ENCODE results near the gene BMP7.

The BMP7 gene

GRCh38 chr20:57128044-57128757 is 138.2 kb downstream of the BMP7 start:
- no CpG with 5 or more reads among the region's 15 CpGs for WGBS (ENCODE audit: insufficient coverage, insufficient read length)
- DNase-seq (ENCODE audit: low read depth, low spot score): no peak

DNA sequence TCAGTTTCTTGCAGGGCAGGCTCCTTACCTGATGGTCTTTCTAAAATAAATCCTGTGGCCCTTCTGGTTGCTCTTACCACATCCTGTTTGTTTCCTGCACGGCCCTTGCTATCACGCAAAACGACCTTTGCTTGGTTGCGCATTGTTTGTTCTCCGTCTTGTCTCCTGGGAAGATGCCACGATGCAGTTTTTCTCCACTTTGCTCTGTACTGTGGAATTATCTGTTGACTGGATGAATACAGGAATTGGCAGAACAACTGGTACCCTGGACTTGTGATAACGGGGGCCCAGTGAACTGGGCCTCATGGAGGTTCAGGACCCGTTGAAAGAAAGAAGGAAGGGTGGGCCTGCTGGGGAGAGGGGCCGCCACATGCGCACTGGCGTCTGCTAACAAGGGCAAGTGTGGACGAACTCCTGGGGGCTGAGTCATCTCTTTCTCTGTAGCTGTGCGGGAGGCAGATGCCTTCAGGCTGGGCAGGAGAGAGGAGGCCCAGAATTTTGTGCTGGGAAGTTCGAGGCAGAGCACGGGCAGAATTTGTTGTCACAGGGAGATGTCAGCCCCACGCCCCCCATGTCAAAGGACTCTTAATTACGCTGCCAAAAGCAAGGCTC is 139.9 kb downstream of the BMP7 start:
- 0 out of 2 replicates have a peak, but pooled peaks cover 1% of the 10 kb centered on the region for H3K4me1 ChIP-seq (ENCODE audit: control insufficient read depth, insufficient read depth, low read length)
- H3K36me3 ChIP-seq (ENCODE audit: control insufficient read depth, insufficient read depth, low read length): no peaks in the 10 kb centered on the region
- no peaks in the 10 kb centered on the region for H3K9me3 ChIP-seq (ENCODE audit: control insufficient read depth, insufficient read depth, low read length)
- H3K4me3 ChIP-seq (ENCODE audit: low read length): no peak overlapping the region
- H3K27ac ChIP-seq (ENCODE audit: low read length): no peak overlapping the region
- WGBS (ENCODE audit: insufficient coverage, insufficient read length): no CpG with 5 or more reads among the region's 17 CpGs
- no peaks in the 10 kb centered on the region for H3K27me3 ChIP-seq (ENCODE audit: control insufficient read depth, insufficient read depth, low read length)
- no peak for DNase-seq (ENCODE audit: low read depth, low spot score)

More at GRCh38 chr20:57128044-57128757, 138.2 kb downstream of the BMP7 start:
- Histone ChIP-seq H3K9me3 (ENCODE audit: control insufficient read depth, insufficient read depth, low read length) (no peaks in the 10 kb centered on the region), H3K36me3 (ENCODE audit: control insufficient read depth, insufficient read depth, low read length) (no peaks in the 10 kb centered on the region), H3K27me3 (ENCODE audit: control insufficient read depth, insufficient read depth, low read length) (no peaks in the 10 kb centered on the region), H3K4me3 (ENCODE audit: low read length) (no peak overlapping the region), H3K27ac (ENCODE audit: low read length) (no peak overlapping the region), H3K4me1 (ENCODE audit: control insufficient read depth, insufficient read depth, low read length) (0 out of 2 replicates have a peak, but pooled peaks cover 1% of the 10 kb centered on the region)

DNA sequence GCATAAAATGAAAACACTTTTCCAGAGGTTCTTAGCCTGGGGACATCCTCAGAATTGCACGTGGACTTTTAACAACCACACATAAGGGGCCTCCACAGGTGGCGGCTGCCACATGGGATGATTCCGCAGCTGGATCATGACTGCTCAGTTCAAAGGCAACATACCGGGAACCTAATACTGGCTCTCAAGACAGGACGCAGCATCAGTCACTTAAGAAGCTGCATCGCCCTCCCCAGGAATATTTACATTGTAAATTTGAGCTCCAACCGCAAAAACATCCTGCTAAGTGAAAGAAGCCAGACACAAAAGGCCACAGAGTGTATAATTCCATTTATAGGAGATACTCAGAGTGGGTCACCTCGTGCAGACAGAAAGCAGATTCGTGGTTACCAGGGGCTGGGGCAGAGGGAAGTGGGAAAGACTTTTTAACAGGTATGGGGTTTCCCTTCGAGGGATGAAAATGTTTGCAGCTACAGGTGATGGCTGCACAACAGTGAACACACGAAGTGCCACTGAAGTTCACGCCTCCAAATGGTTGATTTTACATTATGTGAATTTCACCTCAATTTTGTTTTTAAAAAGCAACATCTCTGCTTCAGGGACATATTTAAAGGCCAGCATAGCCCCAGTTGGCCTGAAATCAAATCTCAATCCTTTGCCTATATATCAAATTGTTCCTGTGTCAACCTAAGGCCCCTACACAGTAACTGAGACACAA is 141.5 kb downstream of the BMP7 start:
- DNase-seq (ENCODE audit: low read depth, low spot score): no peak
- Histone ChIP-seq H3K27ac (ENCODE audit: low read length) (no peak overlapping the region), H3K4me1 (ENCODE audit: control insufficient read depth, insufficient read depth, low read length) (0 out of 2 replicates have a peak, but pooled peaks cover 1% of the 10 kb centered on the region), H3K36me3 (ENCODE audit: control insufficient read depth, insufficient read depth, low read length) (no peaks in the 10 kb centered on the region), H3K4me3 (ENCODE audit: low read length) (no peak overlapping the region), H3K27me3 (ENCODE audit: control insufficient read depth, insufficient read depth, low read length) (no peaks in the 10 kb centered on the region), H3K9me3 (ENCODE audit: control insufficient read depth, insufficient read depth, low read length) (no peaks in the 10 kb centered on the region)
- WGBS (ENCODE audit: insufficient coverage, insufficient read length): no CpG with 5 or more reads among the region's 12 CpGs

DNA sequence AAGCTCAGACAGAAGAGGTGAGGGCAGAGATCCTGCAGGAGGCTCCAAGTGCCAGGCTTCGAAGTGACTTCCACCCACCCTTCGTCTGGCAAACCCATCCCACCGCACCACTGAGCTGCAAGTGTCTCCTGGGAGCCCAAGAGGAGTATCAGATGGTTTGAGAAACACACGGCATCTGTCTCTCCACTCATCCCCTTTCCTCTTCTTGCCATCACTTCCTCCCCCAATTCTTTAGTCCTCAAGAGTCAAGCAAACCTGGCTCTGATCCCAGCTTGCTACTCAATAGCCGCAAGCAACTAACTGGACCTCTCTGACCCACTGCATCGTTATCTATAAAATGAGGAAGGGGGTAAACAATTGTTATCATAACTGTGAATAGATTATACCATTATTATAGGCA is 142.1 kb downstream of the BMP7 start:
- Histone ChIP-seq H3K27me3 (ENCODE audit: control insufficient read depth, insufficient read depth, low read length) (no peaks in the 10 kb centered on the region), H3K4me3 (ENCODE audit: low read length) (no peak overlapping the region), H3K9me3 (ENCODE audit: control insufficient read depth, insufficient read depth, low read length) (no peaks in the 10 kb centered on the region), H3K36me3 (ENCODE audit: control insufficient read depth, insufficient read depth, low read length) (no peaks in the 10 kb centered on the region), H3K4me1 (ENCODE audit: control insufficient read depth, insufficient read depth, low read length) (0 out of 2 replicates have a peak, but pooled peaks cover 1% of the 10 kb centered on the region), H3K27ac (ENCODE audit: low read length) (no peak overlapping the region)
- no peak for DNase-seq (ENCODE audit: low read depth, low spot score)
- no CpG with 5 or more reads among the region's 6 CpGs for WGBS (ENCODE audit: insufficient coverage, insufficient read length)

GRCh38 chr20:57123504-57123903 is 142.9 kb downstream of the BMP7 start:
- no peaks in the 10 kb centered on the region for H3K9me3 ChIP-seq (ENCODE audit: control insufficient read depth, insufficient read depth, low read length)
- no peaks in the 10 kb centered on the region for H3K36me3 ChIP-seq (ENCODE audit: control insufficient read depth, insufficient read depth, low read length)
- no peak overlapping the region for H3K4me3 ChIP-seq (ENCODE audit: low read length)
- no peak for DNase-seq (ENCODE audit: low read depth, low spot score)
- no peak overlapping the region for H3K27ac ChIP-seq (ENCODE audit: low read length)
- no CpG with 5 or more reads among the region's 4 CpGs for WGBS (ENCODE audit: insufficient coverage, insufficient read length)
- H3K27me3 ChIP-seq (ENCODE audit: control insufficient read depth, insufficient read depth, low read length): no peaks in the 10 kb centered on the region
- no peaks in the 10 kb centered on the region for H3K4me1 ChIP-seq (ENCODE audit: control insufficient read depth, insufficient read depth, low read length)

DNA sequence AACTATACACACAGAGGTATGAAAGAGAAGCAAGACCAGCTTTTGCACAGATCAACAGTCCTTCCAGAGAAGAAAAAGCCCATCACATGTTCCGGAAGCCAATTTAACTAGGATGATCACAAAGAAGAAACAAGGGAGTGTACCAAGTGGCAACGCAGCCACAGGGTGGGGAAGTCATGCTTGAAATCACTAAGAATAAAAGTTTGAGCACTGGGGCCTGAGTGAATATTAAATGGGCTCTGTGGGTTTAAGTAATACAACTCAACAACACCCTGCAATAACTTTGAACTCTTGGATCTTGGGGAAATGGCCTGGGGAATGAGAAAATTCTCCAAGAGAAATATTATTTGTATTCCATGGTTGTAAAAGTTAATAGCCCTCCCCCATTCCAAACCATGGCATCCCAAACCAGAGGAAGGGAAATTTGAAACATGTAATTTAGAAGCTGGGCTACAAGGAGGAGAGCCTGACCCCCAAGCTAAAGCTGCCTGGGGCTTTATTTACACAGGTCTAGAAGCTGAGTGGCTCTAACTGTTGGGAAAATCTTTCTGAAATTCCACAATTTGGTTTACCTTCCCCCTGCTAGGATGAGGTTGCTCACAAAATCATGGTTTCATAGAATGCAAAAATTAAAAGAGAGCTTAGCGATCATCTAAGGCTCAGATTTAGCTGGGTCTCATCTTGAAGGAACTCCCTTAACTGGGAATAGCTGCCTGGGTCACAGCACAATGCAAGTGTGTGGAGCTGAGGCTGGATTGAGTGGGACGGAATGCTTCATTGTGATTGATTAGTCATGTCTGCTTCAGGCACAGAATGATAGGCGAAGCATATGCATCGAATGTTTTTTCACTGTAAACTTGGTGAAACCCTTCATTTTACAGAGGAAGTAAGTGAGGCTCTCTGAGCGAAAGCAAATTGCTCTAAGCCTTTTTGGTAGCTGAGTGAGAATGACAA is 143.6 kb downstream of the BMP7 start:
- no peak overlapping the region for H3K27ac ChIP-seq (ENCODE audit: low read length)
- no peaks in the 10 kb centered on the region for H3K4me1 ChIP-seq (ENCODE audit: control insufficient read depth, insufficient read depth, low read length)
- WGBS (ENCODE audit: insufficient coverage, insufficient read length): no CpG with 5 or more reads among the region's 7 CpGs
- H3K27me3 ChIP-seq (ENCODE audit: control insufficient read depth, insufficient read depth, low read length): no peaks in the 10 kb centered on the region
- H3K36me3 ChIP-seq (ENCODE audit: control insufficient read depth, insufficient read depth, low read length): no peaks in the 10 kb centered on the region
- H3K9me3 ChIP-seq (ENCODE audit: control insufficient read depth, insufficient read depth, low read length): no peaks in the 10 kb centered on the region
- no peak overlapping the region for H3K4me3 ChIP-seq (ENCODE audit: low read length)
- DNase-seq (ENCODE audit: low read depth, low spot score): no peak

- Histone ChIP-seq H3K4me1 (ENCODE audit: control insufficient read depth, insufficient read depth, low read length) (no peaks in the 10 kb centered on the region), H3K36me3 (ENCODE audit: control insufficient read depth, insufficient read depth, low read length) (no peaks in the 10 kb centered on the region), H3K27me3 (ENCODE audit: control insufficient read depth, insufficient read depth, low read length) (no peaks in the 10 kb centered on the region), H3K9me3 (ENCODE audit: control insufficient read depth, insufficient read depth, low read length) (no peaks in the 10 kb centered on the region), H3K4me3 (ENCODE audit: low read length) (no peak overlapping the region), H3K27ac (ENCODE audit: low read length) (no peak overlapping the region)
- DNase-seq (ENCODE audit: low read depth, low spot score): no peak
- no CpG with 5 or more reads among the region's 4 CpGs for WGBS (ENCODE audit: insufficient coverage, insufficient read length)
Observed at GRCh38 chr20:57118964-57119363, 147.5 kb downstream of the BMP7 start.
